HepG2 (cell line): ENCODE measurements around the gene NUDT9. TPM values are rescaled to one million over a fixed set of nuclear protein-coding genes. Genes with fewer than 3 reads are reported as not detected.

Experiments used
- NFYB ChIP-seq: sonication (generic); formaldehyde crosslinking; IDR thresholded peaks from 2 replicates; pipeline ENCODE4 v1.4.0; 2020; ENCODE audit warnings: missing genetic modification reagents
- PITX1 ChIP-seq: sonication (generic); formaldehyde crosslinking; IDR thresholded peaks from 2 replicates; pipeline ENCODE4 v1.5.1; 2020; ENCODE audit warnings: mild to moderate bottlenecking, missing genetic modification reagents
- POGZ ChIP-seq: sonication (generic); formaldehyde crosslinking; IDR thresholded peaks from 2 replicates; pipeline ENCODE4 v1.4.0; 2020; ENCODE audit warnings: mild to moderate bottlenecking, missing genetic modification reagents
- RBAK ChIP-seq: sonication (generic); formaldehyde crosslinking; IDR thresholded peaks from 2 replicates; pipeline ENCODE4 v1.5.1; 2020; ENCODE audit warnings: mild to moderate bottlenecking, missing genetic modification reagents
- SMAD1 ChIP-seq: sonication (generic); formaldehyde crosslinking; IDR thresholded peaks from 2 replicates; pipeline ENCODE4 v1.4.0; 2020; ENCODE audit warnings: missing genetic modification reagents, low read depth, mild to moderate bottlenecking, borderline replicate concordance
- SMC3 ChIP-seq: IDR thresholded peaks from 2 replicates; pipeline ENCODE4 v1.6.1; 2011; ENCODE audit warnings: low read length, improper control_type of control experiment
- ZNF460 ChIP-seq: sonication (generic); formaldehyde crosslinking; IDR thresholded peaks from 2 replicates; pipeline ENCODE4 v1.5.1; 2020; ENCODE audit warnings: missing genetic modification reagents, mild to moderate bottlenecking, borderline replicate concordance
- ZNF776 ChIP-seq: sonication (generic); formaldehyde crosslinking; IDR thresholded peaks from 2 replicates; pipeline ENCODE4 v1.4.0; 2020; ENCODE audit warnings: mild to moderate bottlenecking, missing genetic modification reagents
- polyA plus RNA-seq, 8 experiments: library from polyadenylated mRNA; depleted of rRNA in 3 of 8; stranded (reverse) in 7 of 8; unstranded in 1 of 8; fragments of >200 nt; fragmentation: Illumina TruSeq in 4 of 8; extraction: Trizol in 4 of 8; gene quantifications; 2 replicates each; pipeline versions ENCODE4 v1.2.1 to v1.2.3, GENCODE V29; 2011 to 2016; ENCODE audit warnings: low read depth in 4 of 8, missing spikeins in 1 of 8, mixed read lengths in 1 of 8; ENCODE audit not compliant: insufficient read depth in 1 of 8
- total RNA-seq, 5 experiments: library from RNA; depleted of rRNA; stranded (reverse); fragments of >200 nt; fragmentation: Illumina TruSeq; extraction: Trizol; gene quantifications; 2 replicates each; pipeline ENCODE4 v1.2.3, GENCODE V29; 2016; ENCODE audit warnings: low read depth in 1 of 5
- TF ChIP-seq, protein P1 (sequence below): sonication (generic); formaldehyde crosslinking; IDR thresholded peaks from 2 replicates; pipeline ENCODE4 v1.4.0; 2020; ENCODE audit warnings: missing genetic modification reagents
- TF ChIP-seq, protein P2 (sequence below): sonication (generic); formaldehyde crosslinking; IDR thresholded peaks from 2 replicates; pipeline ENCODE4 v1.4.0; 2020; ENCODE audit warnings: missing genetic modification reagents, mild to moderate bottlenecking, borderline replicate concordance
- TF ChIP-seq, protein P3 (sequence below): sonication (generic); formaldehyde crosslinking; IDR thresholded peaks from 2 replicates; pipeline ENCODE4 v1.5.0; 2020; ENCODE audit warnings: mild to moderate bottlenecking, missing genetic modification reagents
- TF ChIP-seq, protein P4 (sequence below): sonication (generic); formaldehyde crosslinking; IDR thresholded peaks from 2 replicates; pipeline ENCODE4 v1.5.0; 2020; ENCODE audit warnings: mild to moderate bottlenecking, missing genetic modification reagents
- TF ChIP-seq, protein P5 (sequence below): sonication (generic); formaldehyde crosslinking; conservative IDR thresholded peaks from 2 replicates; pipeline ENCODE4 v1.4.0; 2020; ENCODE audit warnings: mild to moderate bottlenecking, missing genetic modification reagents, moderate library complexity

Gene NUDT9
- total and polyA plus RNA-seq, 2 of the 13 experiments (the other 11 are each of a cell fraction or from before 2014, with no cell fraction given): 10.4 to 12.3 TPM

DNA sequence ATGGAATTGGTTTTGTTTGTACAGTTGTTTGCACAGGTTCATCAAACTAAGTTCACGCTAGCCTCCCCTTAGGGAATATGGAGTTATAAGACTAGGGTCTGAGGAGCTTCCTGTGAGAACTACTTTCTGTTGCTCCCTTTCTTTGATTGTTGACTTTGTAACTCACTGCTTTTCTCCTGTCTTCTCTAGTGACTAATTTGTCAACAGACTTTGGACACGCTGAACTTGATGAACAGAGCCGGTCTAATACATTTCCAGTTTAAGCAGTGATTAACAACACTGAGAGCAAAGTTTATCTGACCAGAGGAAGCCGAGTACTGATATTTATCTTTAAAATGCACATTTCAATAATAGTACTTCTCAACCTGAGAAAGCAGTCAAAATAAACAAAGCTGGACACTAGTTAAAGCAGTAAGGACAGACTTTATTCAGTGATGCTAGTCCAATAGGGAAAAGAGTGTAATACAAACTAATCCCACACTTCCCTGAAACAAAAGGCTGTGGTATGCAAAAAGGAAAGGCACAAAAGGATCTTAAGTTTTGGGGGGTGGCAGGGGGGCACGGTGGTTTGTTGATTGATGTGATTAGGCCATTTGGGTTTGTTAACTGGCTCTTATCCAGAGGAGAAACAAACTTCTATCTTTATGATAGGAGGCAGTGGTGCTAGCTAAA, 2.7 kb upstream of the NUDT9 start (continued):
- TF ChIP-seq, protein P1, sequence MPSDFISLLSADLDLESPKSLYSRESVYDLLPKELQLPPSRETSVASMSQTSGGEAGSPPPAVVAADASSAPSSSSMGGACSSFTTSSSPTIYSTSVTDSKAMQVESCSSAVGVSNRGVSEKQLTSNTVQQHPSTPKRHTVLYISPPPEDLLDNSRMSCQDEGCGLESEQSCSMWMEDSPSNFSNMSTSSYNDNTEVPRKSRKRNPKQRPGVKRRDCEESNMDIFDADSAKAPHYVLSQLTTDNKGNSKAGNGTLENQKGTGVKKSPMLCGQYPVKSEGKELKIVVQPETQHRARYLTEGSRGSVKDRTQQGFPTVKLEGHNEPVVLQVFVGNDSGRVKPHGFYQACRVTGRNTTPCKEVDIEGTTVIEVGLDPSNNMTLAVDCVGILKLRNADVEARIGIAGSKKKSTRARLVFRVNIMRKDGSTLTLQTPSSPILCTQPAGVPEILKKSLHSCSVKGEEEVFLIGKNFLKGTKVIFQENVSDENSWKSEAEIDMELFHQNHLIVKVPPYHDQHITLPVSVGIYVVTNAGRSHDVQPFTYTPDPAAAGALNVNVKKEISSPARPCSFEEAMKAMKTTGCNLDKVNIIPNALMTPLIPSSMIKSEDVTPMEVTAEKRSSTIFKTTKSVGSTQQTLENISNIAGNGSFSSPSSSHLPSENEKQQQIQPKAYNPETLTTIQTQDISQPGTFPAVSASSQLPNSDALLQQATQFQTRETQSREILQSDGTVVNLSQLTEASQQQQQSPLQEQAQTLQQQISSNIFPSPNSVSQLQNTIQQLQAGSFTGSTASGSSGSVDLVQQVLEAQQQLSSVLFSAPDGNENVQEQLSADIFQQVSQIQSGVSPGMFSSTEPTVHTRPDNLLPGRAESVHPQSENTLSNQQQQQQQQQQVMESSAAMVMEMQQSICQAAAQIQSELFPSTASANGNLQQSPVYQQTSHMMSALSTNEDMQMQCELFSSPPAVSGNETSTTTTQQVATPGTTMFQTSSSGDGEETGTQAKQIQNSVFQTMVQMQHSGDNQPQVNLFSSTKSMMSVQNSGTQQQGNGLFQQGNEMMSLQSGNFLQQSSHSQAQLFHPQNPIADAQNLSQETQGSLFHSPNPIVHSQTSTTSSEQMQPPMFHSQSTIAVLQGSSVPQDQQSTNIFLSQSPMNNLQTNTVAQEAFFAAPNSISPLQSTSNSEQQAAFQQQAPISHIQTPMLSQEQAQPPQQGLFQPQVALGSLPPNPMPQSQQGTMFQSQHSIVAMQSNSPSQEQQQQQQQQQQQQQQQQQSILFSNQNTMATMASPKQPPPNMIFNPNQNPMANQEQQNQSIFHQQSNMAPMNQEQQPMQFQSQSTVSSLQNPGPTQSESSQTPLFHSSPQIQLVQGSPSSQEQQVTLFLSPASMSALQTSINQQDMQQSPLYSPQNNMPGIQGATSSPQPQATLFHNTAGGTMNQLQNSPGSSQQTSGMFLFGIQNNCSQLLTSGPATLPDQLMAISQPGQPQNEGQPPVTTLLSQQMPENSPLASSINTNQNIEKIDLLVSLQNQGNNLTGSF (CRISPR knock-in tag): no peak
- TF ChIP-seq SMAD1 (no peak), SMC3 (no peak), ZNF776 (CRISPR knock-in tag) (no peak), POGZ (CRISPR knock-in tag) (peak; percentile 37; the same call in 1 of the 2 replicates), PITX1 (CRISPR knock-in tag) (peak; percentile 81), ZNF460 (CRISPR knock-in tag) (no peak), NFYB (no peak), RBAK (no peak)
- TF ChIP-seq, protein P2, sequence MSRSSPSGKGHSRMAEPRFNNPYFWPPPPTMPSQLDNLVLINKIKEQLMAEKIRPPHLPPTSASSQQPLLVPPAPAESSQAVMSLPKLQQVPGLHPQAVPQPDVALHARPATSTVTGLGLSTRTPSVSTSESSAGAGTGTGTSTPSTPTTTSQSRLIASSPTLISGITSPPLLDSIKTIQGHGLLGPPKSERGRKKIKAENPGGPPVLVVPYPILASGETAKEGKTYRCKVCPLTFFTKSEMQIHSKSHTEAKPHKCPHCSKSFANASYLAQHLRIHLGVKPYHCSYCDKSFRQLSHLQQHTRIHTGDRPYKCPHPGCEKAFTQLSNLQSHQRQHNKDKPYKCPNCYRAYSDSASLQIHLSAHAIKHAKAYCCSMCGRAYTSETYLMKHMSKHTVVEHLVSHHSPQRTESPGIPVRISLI: no peak
- TF ChIP-seq, protein P3, sequence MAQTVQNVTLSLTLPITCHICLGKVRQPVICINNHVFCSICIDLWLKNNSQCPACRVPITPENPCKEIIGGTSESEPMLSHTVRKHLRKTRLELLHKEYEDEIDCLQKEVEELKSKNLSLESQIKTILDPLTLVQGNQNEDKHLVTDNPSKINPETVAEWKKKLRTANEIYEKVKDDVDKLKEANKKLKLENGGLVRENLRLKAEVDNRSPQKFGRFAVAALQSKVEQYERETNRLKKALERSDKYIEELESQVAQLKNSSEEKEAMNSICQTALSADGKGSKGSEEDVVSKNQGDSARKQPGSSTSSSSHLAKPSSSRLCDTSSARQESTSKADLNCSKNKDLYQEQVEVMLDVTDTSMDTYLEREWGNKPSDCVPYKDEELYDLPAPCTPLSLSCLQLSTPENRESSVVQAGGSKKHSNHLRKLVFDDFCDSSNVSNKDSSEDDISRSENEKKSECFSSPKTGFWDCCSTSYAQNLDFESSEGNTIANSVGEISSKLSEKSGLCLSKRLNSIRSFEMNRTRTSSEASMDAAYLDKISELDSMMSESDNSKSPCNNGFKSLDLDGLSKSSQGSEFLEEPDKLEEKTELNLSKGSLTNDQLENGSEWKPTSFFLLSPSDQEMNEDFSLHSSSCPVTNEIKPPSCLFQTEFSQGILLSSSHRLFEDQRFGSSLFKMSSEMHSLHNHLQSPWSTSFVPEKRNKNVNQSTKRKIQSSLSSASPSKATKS (CRISPR knock-in tag): no peak
- TF ChIP-seq, protein P4, sequence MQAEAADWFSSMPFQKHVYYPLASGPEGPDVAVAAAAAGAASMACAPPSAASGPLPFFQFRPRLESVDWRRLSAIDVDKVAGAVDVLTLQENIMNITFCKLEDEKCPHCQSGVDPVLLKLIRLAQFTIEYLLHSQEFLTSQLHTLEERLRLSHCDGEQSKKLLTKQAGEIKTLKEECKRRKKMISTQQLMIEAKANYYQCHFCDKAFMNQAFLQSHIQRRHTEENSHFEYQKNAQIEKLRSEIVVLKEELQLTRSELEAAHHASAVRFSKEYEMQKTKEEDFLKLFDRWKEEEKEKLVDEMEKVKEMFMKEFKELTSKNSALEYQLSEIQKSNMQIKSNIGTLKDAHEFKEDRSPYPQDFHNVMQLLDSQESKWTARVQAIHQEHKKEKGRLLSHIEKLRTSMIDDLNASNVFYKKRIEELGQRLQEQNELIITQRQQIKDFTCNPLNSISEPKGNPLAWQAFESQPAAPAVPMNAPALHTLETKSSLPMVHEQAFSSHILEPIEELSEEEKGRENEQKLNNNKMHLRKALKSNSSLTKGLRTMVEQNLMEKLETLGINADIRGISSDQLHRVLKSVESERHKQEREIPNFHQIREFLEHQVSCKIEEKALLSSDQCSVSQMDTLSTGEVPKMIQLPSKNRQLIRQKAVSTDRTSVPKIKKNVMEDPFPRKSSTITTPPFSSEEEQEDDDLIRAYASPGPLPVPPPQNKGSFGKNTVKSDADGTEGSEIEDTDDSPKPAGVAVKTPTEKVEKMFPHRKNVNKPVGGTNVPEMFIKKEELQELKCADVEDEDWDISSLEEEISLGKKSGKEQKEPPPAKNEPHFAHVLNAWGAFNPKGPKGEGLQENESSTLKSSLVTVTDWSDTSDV (CRISPR knock-in tag): no peak
- TF ChIP-seq, protein P5, sequence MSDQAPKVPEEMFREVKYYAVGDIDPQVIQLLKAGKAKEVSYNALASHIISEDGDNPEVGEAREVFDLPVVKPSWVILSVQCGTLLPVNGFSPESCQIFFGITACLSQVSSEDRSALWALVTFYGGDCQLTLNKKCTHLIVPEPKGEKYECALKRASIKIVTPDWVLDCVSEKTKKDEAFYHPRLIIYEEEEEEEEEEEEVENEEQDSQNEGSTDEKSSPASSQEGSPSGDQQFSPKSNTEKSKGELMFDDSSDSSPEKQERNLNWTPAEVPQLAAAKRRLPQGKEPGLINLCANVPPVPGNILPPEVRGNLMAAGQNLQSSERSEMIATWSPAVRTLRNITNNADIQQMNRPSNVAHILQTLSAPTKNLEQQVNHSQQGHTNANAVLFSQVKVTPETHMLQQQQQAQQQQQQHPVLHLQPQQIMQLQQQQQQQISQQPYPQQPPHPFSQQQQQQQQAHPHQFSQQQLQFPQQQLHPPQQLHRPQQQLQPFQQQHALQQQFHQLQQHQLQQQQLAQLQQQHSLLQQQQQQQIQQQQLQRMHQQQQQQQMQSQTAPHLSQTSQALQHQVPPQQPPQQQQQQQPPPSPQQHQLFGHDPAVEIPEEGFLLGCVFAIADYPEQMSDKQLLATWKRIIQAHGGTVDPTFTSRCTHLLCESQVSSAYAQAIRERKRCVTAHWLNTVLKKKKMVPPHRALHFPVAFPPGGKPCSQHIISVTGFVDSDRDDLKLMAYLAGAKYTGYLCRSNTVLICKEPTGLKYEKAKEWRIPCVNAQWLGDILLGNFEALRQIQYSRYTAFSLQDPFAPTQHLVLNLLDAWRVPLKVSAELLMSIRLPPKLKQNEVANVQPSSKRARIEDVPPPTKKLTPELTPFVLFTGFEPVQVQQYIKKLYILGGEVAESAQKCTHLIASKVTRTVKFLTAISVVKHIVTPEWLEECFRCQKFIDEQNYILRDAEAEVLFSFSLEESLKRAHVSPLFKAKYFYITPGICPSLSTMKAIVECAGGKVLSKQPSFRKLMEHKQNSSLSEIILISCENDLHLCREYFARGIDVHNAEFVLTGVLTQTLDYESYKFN (CRISPR knock-in tag): peak; percentile 95
